H7 (cell line): ENCODE results near the gene FSCN2. TPM values are rescaled to one million over a fixed set of nuclear protein-coding genes. Genes with fewer than 3 reads are reported as not detected.

ENCODE experiments used
- DNase-seq: peaks from one replicate; pipeline ENCODE4 v3.0.0; 2012
- H3K27me3 ChIP-seq: 2 replicates; pipeline ENCODE4 v1.6.0; 2011; ENCODE audit warnings: mild to moderate bottlenecking, low read length; ENCODE audit not compliant: control insufficient read depth, insufficient read depth
- H3K36me3 ChIP-seq: replicated peaks from 2 replicates; pipeline ENCODE4 v1.5.1; 2011; ENCODE audit warnings: low read length; ENCODE audit not compliant: control insufficient read depth, insufficient read depth
- H3K4me3 ChIP-seq: 2 replicates; pipeline ENCODE4 v1.5.1; 2011; ENCODE audit warnings: low read depth, mild to moderate bottlenecking, control low read depth, low read length, moderate library complexity; ENCODE audit not compliant: insufficient read depth
- total RNA-seq: library from RNA; depleted of rRNA; stranded (reverse); fragments of >200 nt; shearing (Covaris generic); gene quantifications from 2 replicates; pipeline ENCODE4 v1.2.3, GENCODE V29; 2014

Gene FSCN2
- total RNA-seq, 1 experiment from 2014 or later = not detected

GRCh38 chr17:81544281-81544974, 16.3 kb downstream of the FSCN2 start:
- no peak overlapping the region for H3K4me3 ChIP-seq
- DNase-seq = no peak
- H3K27me3 ChIP-seq = no peaks in the 10 kb centered on the region
- peaks cover 9% of the 10 kb centered on the region for H3K36me3 ChIP-seq

- H3K27me3 ChIP-seq = no peaks in the 10 kb centered on the region
- no peak overlapping the region for H3K4me3 ChIP-seq
- peaks cover 13% of the 10 kb centered on the region for H3K36me3 ChIP-seq
- DNase-seq = no peak
Observed at GRCh38 chr17:81545160-81545949, 17.2 kb downstream of the FSCN2 start.

- H3K36me3 ChIP-seq = peaks cover 15% of the 10 kb centered on the region
- H3K27me3 ChIP-seq = no peaks in the 10 kb centered on the region
- no peak overlapping the region for H3K4me3 ChIP-seq
- no peak for DNase-seq
Observed at GRCh38 chr17:81546906-81547613, 18.9 kb downstream of the FSCN2 start.

- H3K36me3 ChIP-seq = peaks cover 15% of the 10 kb centered on the region
- H3K27me3 ChIP-seq = no peaks in the 10 kb centered on the region
- no peak overlapping the region for H3K4me3 ChIP-seq
- DNase-seq = no peak
Observed at GRCh38 chr17:81547614-81547982, 19.4 kb downstream of the FSCN2 start.

GRCh38 chr17:81549031-81549557, 20.9 kb downstream of the FSCN2 start:
- no peak overlapping the region for H3K4me3 ChIP-seq
- peaks cover 13% of the 10 kb centered on the region for H3K36me3 ChIP-seq
- no peak for DNase-seq
- no peaks in the 10 kb centered on the region for H3K27me3 ChIP-seq

- no peaks in the 10 kb centered on the region for H3K27me3 ChIP-seq
- no peak for DNase-seq
- H3K36me3 ChIP-seq = peaks cover 13% of the 10 kb centered on the region
- no peak overlapping the region for H3K4me3 ChIP-seq
Observed at GRCh38 chr17:81549826-81550225, 21.6 kb downstream of the FSCN2 start.

GRCh38 chr17:81550285-81550684, 22.1 kb downstream of the FSCN2 start:
- H3K27me3 ChIP-seq = no peaks in the 10 kb centered on the region
- H3K36me3 ChIP-seq = peaks cover 13% of the 10 kb centered on the region

GRCh38 chr17:81550830-81551457, 22.8 kb downstream of the FSCN2 start:
- DNase-seq = peak; percentile 62
- peaks cover 13% of the 10 kb centered on the region for H3K36me3 ChIP-seq
- H3K27me3 ChIP-seq = no peaks in the 10 kb centered on the region
- H3K4me3 ChIP-seq = peak overlapping the region; percentile 96

More at GRCh38 chr17:81550285-81550684, 22.1 kb downstream of the FSCN2 start:
- DNase-seq = no peak
- no peak overlapping the region for H3K4me3 ChIP-seq

GRCh38 chr17:81551458-81552243, 23.5 kb downstream of the FSCN2 start:
- Histone ChIP-seq H3K4me3 (peak overlapping the region; percentile 96), H3K36me3 (peaks cover 10% of the 10 kb centered on the region), H3K27me3 (no peaks in the 10 kb centered on the region)
- peak; percentile 87 for DNase-seq

- DNase-seq = peak; percentile 99
- H3K36me3 ChIP-seq = peaks cover 6% of the 10 kb centered on the region
Observed at GRCh38 chr17:81552244-81553017, 24.3 kb downstream of the FSCN2 start, which contains the start of gene FAAP100. FAAP100 (minus strand) TSS chr17:81552353; CDS start chr17:81552330, 23 bp downstream.

GRCh38 chr17:81553018-81553615, 24.9 kb downstream of the FSCN2 start:
- Histone ChIP-seq H3K4me3 (peak overlapping the region; percentile 96), H3K36me3 (peaks cover 8% of the 10 kb centered on the region), H3K27me3 (no peaks in the 10 kb centered on the region)
- DNase-seq = peak; percentile 96

More at GRCh38 chr17:81552244-81553017, 24.3 kb downstream of the FSCN2 start, which contains the start of gene FAAP100:
- Histone ChIP-seq H3K27me3 (no peaks in the 10 kb centered on the region), H3K4me3 (peak within 1 kb of the TSS; percentile 96)

GRCh38 chr17:81553616-81554181, 25.5 kb downstream of the FSCN2 start:
- no peak for DNase-seq
- peak overlapping the region; percentile 96 for H3K4me3 ChIP-seq
- no peaks in the 10 kb centered on the region for H3K27me3 ChIP-seq
- H3K36me3 ChIP-seq = peaks cover 9% of the 10 kb centered on the region
